Common myeloid progenitor, CD34-positive (primary cell): ENCODE data around the gene MACROD2.
"Not testable (repeated sequence)": the region's sequence is repeated elsewhere in the genome, so short reads cannot be mapped to it uniquely, and the experiment has no call there.

Source experiments
- CTCF ChIA-PET: fragments of 350-600 bp; sonication (Branson Sonifier 250); formaldehyde crosslinking; loops from one replicate; lab custom pipeline; 2021; ENCODE audit warnings: antibody characterized with exemption; lab: Charles Lee
- POLR2A ChIA-PET: fragments of 350-600 bp; sonication (Branson Sonifier 250); formaldehyde crosslinking; loops from one replicate; lab custom pipeline; 2021; ENCODE audit warnings: antibody characterized with exemption; lab: Charles Lee
- DNase-seq, 3 donors: peaks; one replicate each; pipeline versions ENCODE4 v3.0.0 to v3.0.0-alpha.2; 2013
- H3K27ac ChIP-seq, 2 experiments: 1 replicate in 1 of 2; 2 replicates in 1 of 2; pipeline ENCODE4 v1.7.0; 2013; ENCODE audit warnings: inconsistent platforms in 2 of 2, low read length in 2 of 2, mild to moderate bottlenecking in 2 of 2, low read depth in 1 of 2, moderate library complexity in 1 of 2; ENCODE audit not compliant: severe bottlenecking in 2 of 2, insufficient read depth in 1 of 2, poor library complexity in 1 of 2
- H3K27me3 ChIP-seq, 5 experiments: replicated peaks in 2 of 5; 1 replicate in 3 of 5; 2 replicates in 2 of 5; pipeline versions ENCODE4 v1.6.1 to v1.7.0; 2013; ENCODE audit warnings: low read length in 4 of 5, mild to moderate bottlenecking in 2 of 5, moderate library complexity in 2 of 5, inconsistent platforms in 1 of 5; ENCODE audit not compliant: insufficient read depth in 5 of 5, control insufficient read depth in 4 of 5
- H3K36me3 ChIP-seq, 4 experiments: 1 replicate in 2 of 4; 2 replicates in 2 of 4; pipeline versions ENCODE4 v1.6.1 to v1.7.0; 2013; ENCODE audit warnings: low read length in 3 of 4, control low read depth in 1 of 4, mild to moderate bottlenecking in 1 of 4; ENCODE audit not compliant: control insufficient read depth in 4 of 4, insufficient read depth in 4 of 4
- H3K4me1 ChIP-seq, 4 experiments: 1 replicate in 3 of 4; 2 replicates in 1 of 4; pipeline versions ENCODE4 v1.6.1 to v1.7.1; 2013; ENCODE audit warnings: low read length in 3 of 4, mild to moderate bottlenecking in 3 of 4, control low read depth in 1 of 4, inconsistent platforms in 1 of 4, moderate library complexity in 1 of 4; ENCODE audit not compliant: control insufficient read depth in 4 of 4, insufficient read depth in 4 of 4; ENCODE audit errors: control extremely low read depth in 1 of 4
- H3K4me3 ChIP-seq, 7 experiments: 1 replicate in 4 of 7; 2 replicates in 3 of 7; pipeline versions ENCODE4 v1.5.1 to v1.7.0; 2013; ENCODE audit warnings: mild to moderate bottlenecking in 7 of 7, low read length in 6 of 7, moderate library complexity in 6 of 7, inconsistent platforms in 2 of 7, low read depth in 2 of 7, control low read depth in 1 of 7; ENCODE audit not compliant: insufficient read depth in 4 of 7, control insufficient read depth in 1 of 7; ENCODE audit errors: extremely low read depth in 1 of 7
- H3K9me3 ChIP-seq, 5 experiments: 1 replicate in 4 of 5; 2 replicates in 1 of 5; pipeline versions ENCODE4 v1.6.1 to v1.7.1; 2013; ENCODE audit warnings: low read length in 4 of 5, mild to moderate bottlenecking in 2 of 5, inconsistent platforms in 1 of 5, low read depth in 1 of 5, moderate library complexity in 1 of 5; ENCODE audit not compliant: control insufficient read depth in 4 of 5, insufficient read depth in 2 of 5; ENCODE audit errors: control extremely low read depth in 1 of 5
- WGBS: methylation state at CpG from one replicate; pipeline ENCODE4 v1.1.5; 2013; ENCODE audit not compliant: insufficient coverage; 5-methylcytosine and 5-hydroxymethylcytosine counted together

The MACROD2 gene

GRCh38 chr20:13991311-13991710 lies 4.0 kb upstream of the MACROD2 start:
- Histone ChIP-seq H3K27ac (no peak overlapping the region), H3K4me1 (peaks cover 0 to 13% (median 12%) of the 10 kb centered on the region in 4 experiments), H3K27me3 (peaks cover under 1 to 19% (median 3%) of the 10 kb centered on the region in 5 experiments), H3K36me3 (no peaks in the 10 kb centered on the region), H3K4me3 (no peak overlapping the region), H3K9me3 (peaks cover 1 to 24% (median 13%) of the 10 kb centered on the region in 5 experiments)
- WGBS: no CpG with 5 or more reads among the region's 1 CpG
- POLR2A ChIA-PET: no interaction called here
- no peak for DNase-seq
- CTCF ChIA-PET: no interaction called here

GRCh38 chr20:13991955-13992354 lies 3.4 kb upstream of the MACROD2 start:
- POLR2A ChIA-PET, H3K27ac ChIP-seq: not testable (repeated sequence)
- WGBS: 100% methylated on average over 3 of the region's 5 CpGs

GRCh38 chr20:13995841-13996240 lies 525 bp downstream of the MACROD2 start:
- H3K36me3 ChIP-seq: no peaks in the 10 kb centered on the region
- peak overlapping the region; percentile 19 to 71 (median 57) for H3K4me3 ChIP-seq
- WGBS: under 1% methylated on average over 36 of the region's 52 CpGs
- POLR2A ChIA-PET: no interaction called here
- peaks cover 1 to 24% (median 13%) of the 10 kb centered on the region in 5 experiments for H3K9me3 ChIP-seq
- H3K4me1 ChIP-seq: peaks cover 0 to 14% (median 12%) of the 10 kb centered on the region in 4 experiments
- H3K27me3 ChIP-seq: peaks cover 2 to 37% (median 16%) of the 10 kb centered on the region in 5 experiments
- CTCF ChIA-PET: no interaction called here
- peak; percentile 11 to 57 (median 21) for DNase-seq
- H3K27ac ChIP-seq: no peak overlapping the region

More at GRCh38 chr20:13991955-13992354, 3.4 kb upstream of the MACROD2 start:
- H3K4me3 ChIP-seq, DNase-seq, CTCF ChIA-PET, H3K36me3 ChIP-seq: not testable (repeated sequence)
- Histone ChIP-seq H3K27me3 (peaks cover 2 to 25% (median 8%) of the 10 kb centered on the region in 5 experiments), H3K9me3 (peaks cover 1 to 24% (median 13%) of the 10 kb centered on the region in 5 experiments), H3K4me1 (peaks cover 0 to 14% (median 12%) of the 10 kb centered on the region in 4 experiments)

GRCh38 chr20:13996265-13996664 lies 949 bp downstream of the MACROD2 start:
- Histone ChIP-seq H3K27me3 (peaks cover 2 to 37% (median 16%) of the 10 kb centered on the region in 5 experiments), H3K4me3 (peak overlapping the region; percentile 19 to 71 (median 47)), H3K36me3 (no peaks in the 10 kb centered on the region), H3K27ac (no peak overlapping the region), H3K9me3 (peaks cover 1 to 24% (median 13%) of the 10 kb centered on the region in 5 experiments), H3K4me1 (peaks cover 0 to 14% (median 12%) of the 10 kb centered on the region in 4 experiments)
- no peak for DNase-seq
- ChIA-PET POLR2A (no interaction called here), CTCF (no interaction called here)
- WGBS: 8% methylated on average over 11 of the region's 13 CpGs

- Histone ChIP-seq H3K27me3 (peaks cover 2 to 23% (median 16%) of the 10 kb centered on the region in 5 experiments), H3K36me3 (no peaks in the 10 kb centered on the region), H3K27ac (no peak overlapping the region), H3K4me1 (peaks cover 0 to 5% (median 4%) of the 10 kb centered on the region in 4 experiments), H3K4me3 (no peak overlapping the region), H3K9me3 (no peaks in the 10 kb centered on the region)
- WGBS: no CpG with 5 or more reads among the region's 1 CpG
- POLR2A ChIA-PET: no interaction called here
- no peak for DNase-seq
- CTCF ChIA-PET: no interaction called here
These were observed 5.6 kb downstream of the MACROD2 start for GRCh38 chr20:14000917-14001316.

GRCh38 chr20:14005996-14006395 lies 10.7 kb downstream of the MACROD2 start:
- CTCF ChIA-PET: no interaction called here
- POLR2A ChIA-PET: no interaction called here
- DNase-seq: no peak

GRCh38 chr20:14009208-14009607 lies 13.9 kb downstream of the MACROD2 start:
- no peaks in the 10 kb centered on the region for H3K4me1 ChIP-seq
- no peak for DNase-seq
- peaks cover 0 to 8% (median 0%) of the 10 kb centered on the region in 5 experiments for H3K9me3 ChIP-seq
- H3K4me3 ChIP-seq: no peak overlapping the region
- H3K27ac ChIP-seq: no peak overlapping the region
- no peaks in the 10 kb centered on the region for H3K36me3 ChIP-seq
- no CpG with 5 or more reads among the region's 2 CpGs for WGBS
- POLR2A ChIA-PET: no interaction called here
- no peaks in the 10 kb centered on the region for H3K27me3 ChIP-seq
- CTCF ChIA-PET: no interaction called here

More at GRCh38 chr20:14005996-14006395, 10.7 kb downstream of the MACROD2 start:
- no peaks in the 10 kb centered on the region for H3K36me3 ChIP-seq
- H3K27ac ChIP-seq: no peak overlapping the region
- H3K9me3 ChIP-seq: no peaks in the 10 kb centered on the region
- 100% methylated on average over 2 of the region's 4 CpGs for WGBS
- H3K4me3 ChIP-seq: no peak overlapping the region
- H3K4me1 ChIP-seq: no peaks in the 10 kb centered on the region
- no peaks in the 10 kb centered on the region for H3K27me3 ChIP-seq
